Prostate gland (tissue), 2 donors: Measurements from ENCODE around the gene PDE4D. TPM values are rescaled to one million over a fixed set of nuclear protein-coding genes. Genes with fewer than 3 reads are reported as not detected.

Source experiments
- DNase-seq: peaks from one replicate; pipeline ENCODE4 v3.0.0-alpha.2; 2019; ENCODE audit warnings: low spot score
- H3K27ac ChIP-seq, 2 donors: fragments of 200-600 bp; sonication (generic); 2 replicates each; pipeline ENCODE4 v1.5.1; 2017 to 2019
- H3K27me3 ChIP-seq: fragments of 200-600 bp; sonication (generic); replicated peaks from 2 replicates; pipeline ENCODE4 v1.5.1; 2019; ENCODE audit not compliant: insufficient read depth
- H3K36me3 ChIP-seq, 2 donors: fragments of 200-600 bp; sonication (generic); 1 replicate in 1 of 2; 2 replicates in 1 of 2; pipeline versions ENCODE4 v1.5.1 to v1.8.1; 2017 to 2019
- H3K4me1 ChIP-seq: fragments of 200-600 bp; sonication (generic); replicated peaks from 2 replicates; pipeline ENCODE4 v1.5.1; 2019
- H3K4me3 ChIP-seq, 2 donors: fragments of 200-600 bp; sonication (generic); 2 replicates each; pipeline ENCODE4 v1.5.1; 2017 to 2019
- H3K9me3 ChIP-seq: fragments of 200-600 bp; sonication (generic); 2 replicates; pipeline ENCODE4 v1.5.1; 2017
- POLR2A ChIP-seq: fragments of 450-650 bp; IDR thresholded peaks from one replicate; pipeline ENCODE4 v1.6.1; 2016; ENCODE audit warnings: antibody characterized with exemption, mild to moderate bottlenecking
- POLR2AphosphoS5 ChIP-seq: sonication (generic); formaldehyde crosslinking; IDR thresholded peaks from one replicate; pipeline ENCODE4 v1.6.1; 2017; ENCODE audit warnings: antibody characterized with exemption
- WGBS: methylation state at CpG from one replicate; pipeline ENCODE4 v1.1.5; 2018; 5-methylcytosine and 5-hydroxymethylcytosine counted together
- intact Hi-C: fragments of 100-400 bp; cut with DNase I; formaldehyde crosslinking; loops from one replicate; pipeline ENCODE4 v1.14.2; 2022
- total RNA-seq, 2 donors: library from RNA; depleted of rRNA; stranded (reverse); fragments of >200 nt; gene quantifications; one replicate each; pipeline ENCODE4 v1.1.0, GENCODE V29; 2016
- TF ChIP-seq, protein P1 (sequence below), 4 experiments: fragments of 200-600 bp in 2 of 4; fragments of 450-650 bp in 2 of 4; sonication (generic) in 2 of 4; IDR thresholded peaks; 1 replicate in 3 of 4; 2 replicates in 1 of 4; pipeline ENCODE4 v1.5.1; 2016 to 2019; ENCODE audit warnings: antibody characterized with exemption in 4 of 4, mild to moderate bottlenecking in 2 of 4, moderate library complexity in 2 of 4

The PDE4D gene
- total RNA-seq, 2 donors from 2014 or later = 64.2 to 75.6 TPM

DNA sequence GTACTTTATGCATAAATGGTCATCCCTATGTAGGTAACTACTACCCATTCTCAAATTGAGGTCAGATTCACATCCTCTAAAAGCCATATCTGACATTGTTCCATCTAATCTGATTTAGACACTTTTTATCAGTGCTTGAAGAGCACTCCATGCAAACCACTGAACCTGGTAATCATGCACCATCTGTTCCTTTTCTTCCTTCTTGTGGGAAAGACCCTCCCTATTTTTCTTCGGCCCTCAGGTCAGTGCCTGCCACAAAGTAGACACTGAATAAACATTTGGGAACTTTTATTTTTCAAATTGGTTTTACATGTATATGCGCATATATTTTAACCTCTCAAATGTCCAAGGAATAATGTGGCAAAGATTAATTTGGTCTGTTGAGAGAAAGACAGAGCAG is 26.0 kb upstream of the PDE4D start:
- intact Hi-C loops = no loop called here
- no peaks in the 10 kb centered on the region for H3K36me3 ChIP-seq
- TF ChIP-seq POLR2AphosphoS5 (no peak), POLR2A (no peak)
- TF ChIP-seq, protein P1, sequence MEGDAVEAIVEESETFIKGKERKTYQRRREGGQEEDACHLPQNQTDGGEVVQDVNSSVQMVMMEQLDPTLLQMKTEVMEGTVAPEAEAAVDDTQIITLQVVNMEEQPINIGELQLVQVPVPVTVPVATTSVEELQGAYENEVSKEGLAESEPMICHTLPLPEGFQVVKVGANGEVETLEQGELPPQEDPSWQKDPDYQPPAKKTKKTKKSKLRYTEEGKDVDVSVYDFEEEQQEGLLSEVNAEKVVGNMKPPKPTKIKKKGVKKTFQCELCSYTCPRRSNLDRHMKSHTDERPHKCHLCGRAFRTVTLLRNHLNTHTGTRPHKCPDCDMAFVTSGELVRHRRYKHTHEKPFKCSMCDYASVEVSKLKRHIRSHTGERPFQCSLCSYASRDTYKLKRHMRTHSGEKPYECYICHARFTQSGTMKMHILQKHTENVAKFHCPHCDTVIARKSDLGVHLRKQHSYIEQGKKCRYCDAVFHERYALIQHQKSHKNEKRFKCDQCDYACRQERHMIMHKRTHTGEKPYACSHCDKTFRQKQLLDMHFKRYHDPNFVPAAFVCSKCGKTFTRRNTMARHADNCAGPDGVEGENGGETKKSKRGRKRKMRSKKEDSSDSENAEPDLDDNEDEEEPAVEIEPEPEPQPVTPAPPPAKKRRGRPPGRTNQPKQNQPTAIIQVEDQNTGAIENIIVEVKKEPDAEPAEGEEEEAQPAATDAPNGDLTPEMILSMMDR (IDR thresholded peaks at IDR 0.05) = no peak
- no peak overlapping the region for H3K4me3 ChIP-seq
- no peaks in the 10 kb centered on the region for H3K27me3 ChIP-seq
- DNase-seq = no peak
- no peaks in the 10 kb centered on the region for H3K9me3 ChIP-seq
- H3K27ac ChIP-seq = no peak overlapping the region
- H3K4me1 ChIP-seq = no peaks in the 10 kb centered on the region
- WGBS = 71% methylated on average over 2 of the region's 2 CpGs

GRCh38 chr5:59917121-59917520 is 23.6 kb upstream of the PDE4D start:
- no peak for DNase-seq
- Histone ChIP-seq H3K36me3 (no peaks in the 10 kb centered on the region), H3K27me3 (no peaks in the 10 kb centered on the region), H3K9me3 (no peaks in the 10 kb centered on the region), H3K27ac (no peak overlapping the region), H3K4me1 (no peaks in the 10 kb centered on the region), H3K4me3 (no peak overlapping the region)
- no peak for TF ChIP-seq POLR2A
- TF ChIP-seq, protein P1 (IDR thresholded peaks at IDR 0.05) = no peak
- no peak for TF ChIP-seq POLR2AphosphoS5
- WGBS = 85% methylated on average over 2 of the region's 2 CpGs
- intact Hi-C loops = no loop called here

DNA sequence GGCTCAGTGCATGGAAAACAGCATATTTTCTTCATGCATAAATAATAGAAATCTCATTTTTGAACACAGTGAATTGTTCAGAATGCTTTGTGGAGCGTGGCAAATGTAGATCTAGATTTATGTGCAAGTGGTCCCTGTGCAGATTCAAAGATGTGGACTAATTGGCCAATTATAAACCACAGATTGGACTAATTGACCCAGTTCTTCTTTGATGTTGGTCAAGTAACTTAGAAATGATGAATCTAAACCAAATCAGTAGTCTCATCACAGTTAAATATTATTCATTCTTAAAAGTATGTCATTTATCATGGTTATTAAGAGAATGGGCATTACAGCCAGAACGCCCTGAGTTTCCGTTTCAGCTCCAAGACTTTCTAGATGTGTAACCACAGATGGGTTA is 11.7 kb upstream of the PDE4D start:
- no peaks in the 10 kb centered on the region for H3K9me3 ChIP-seq
- no peaks in the 10 kb centered on the region for H3K27me3 ChIP-seq
- H3K4me1 ChIP-seq = no peaks in the 10 kb centered on the region
- no peak overlapping the region for H3K27ac ChIP-seq
- H3K36me3 ChIP-seq = no peaks in the 10 kb centered on the region
- WGBS = 86% methylated on average over 3 of the region's 3 CpGs
- DNase-seq = no peak
- no peak overlapping the region for H3K4me3 ChIP-seq
- intact Hi-C loops = no loop called here
- TF ChIP-seq POLR2A = no peak
- TF ChIP-seq, protein P1 (IDR thresholded peaks at IDR 0.05) = no peak
- TF ChIP-seq POLR2AphosphoS5 = no peak

DNA sequence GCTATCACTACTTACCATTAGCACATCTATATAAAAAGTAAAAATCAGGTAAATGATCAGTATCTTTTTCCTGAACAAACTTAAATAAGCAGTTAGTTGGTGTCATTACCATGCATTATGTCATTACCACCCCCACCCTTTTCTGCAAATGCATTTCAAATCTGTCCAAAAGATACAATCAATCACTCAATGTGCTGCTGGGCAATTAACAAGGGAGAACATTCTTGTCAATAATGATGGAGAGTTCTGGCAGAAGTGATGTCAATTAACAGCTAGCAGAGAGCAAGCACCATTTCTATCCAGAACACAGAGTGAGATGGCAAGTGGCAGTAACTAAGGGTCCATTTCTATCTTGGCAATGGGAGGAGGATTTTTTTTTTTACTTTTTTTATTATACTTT is 3.5 kb upstream of the PDE4D start:
- Histone ChIP-seq H3K36me3 (no peaks in the 10 kb centered on the region), H3K9me3 (no peaks in the 10 kb centered on the region), H3K27me3 (no peaks in the 10 kb centered on the region), H3K4me3 (no peak overlapping the region), H3K27ac (no peak overlapping the region), H3K4me1 (no peaks in the 10 kb centered on the region)
- DNase-seq = no peak
- intact Hi-C loops = no loop called here
- TF ChIP-seq POLR2A = no peak
- no peak for TF ChIP-seq POLR2AphosphoS5
- TF ChIP-seq, protein P1 (IDR thresholded peaks at IDR 0.05) = no peak

DNA sequence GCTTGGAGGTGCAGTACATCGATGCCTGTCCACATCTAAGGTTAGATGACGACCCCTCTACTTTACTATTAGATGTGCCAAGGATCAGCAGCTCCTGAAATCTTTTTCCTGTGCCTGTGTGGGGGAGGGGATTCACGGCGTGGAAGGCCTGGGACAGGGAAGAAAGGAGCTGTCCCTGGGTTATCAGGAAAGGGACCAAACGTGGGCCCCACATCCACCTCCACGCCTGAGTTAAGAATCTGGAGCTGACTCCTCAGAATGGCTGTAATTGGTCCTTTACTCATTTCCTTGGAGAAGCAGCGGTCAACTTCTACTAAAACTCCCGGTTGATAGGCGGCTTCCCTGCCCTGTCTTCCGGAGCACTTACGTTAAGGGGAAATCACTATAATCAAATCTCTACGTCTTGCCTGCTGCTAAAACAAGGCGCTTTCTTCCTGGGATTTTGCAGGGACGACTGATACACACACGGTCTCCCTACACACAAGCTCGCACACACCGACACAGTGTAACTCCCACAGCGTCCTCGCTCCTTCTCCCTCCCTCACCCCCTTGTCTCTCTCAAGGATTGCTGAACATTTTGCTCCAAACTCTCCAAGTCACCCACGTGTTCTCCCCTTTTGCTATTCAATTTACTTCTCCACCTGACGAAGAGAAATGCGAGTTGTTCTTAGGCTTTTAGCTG is 1.4 kb downstream of the PDE4D start:
- intact Hi-C loops = no loop called here
- no peak for TF ChIP-seq POLR2AphosphoS5
- no peak for TF ChIP-seq POLR2A
- TF ChIP-seq, protein P1 (IDR thresholded peaks at IDR 0.05) = no peak
- Histone ChIP-seq H3K4me1 (no peaks in the 10 kb centered on the region), H3K36me3 (no peaks in the 10 kb centered on the region), H3K27ac (no peak overlapping the region), H3K27me3 (no peaks in the 10 kb centered on the region), H3K9me3 (no peaks in the 10 kb centered on the region), H3K4me3 (no peak overlapping the region)
- DNase-seq = no peak
- WGBS = 26% methylated on average over 22 of the region's 22 CpGs
